Stimulated activated naive CD8-positive, alpha-beta T cell treated with anti-CD3 and anti-CD28 coated beads, Interleukin-15, amount 100 ng/mL, for 72 hours (primary cell): Measurements from ENCODE around the gene E4F1.
"Not testable (repeated sequence)": the region's sequence is repeated elsewhere in the genome, so short reads cannot be mapped to it uniquely, and the experiment has no call there.

Source experiments
- ATAC-seq: fragments of 150-1000 bp; cut with Tn5 transposase; 2 replicates; pipeline ENCODE4 v1.10.0; 2021; ENCODE audit warnings: mild to moderate bottlenecking, moderate library complexity
- DNase-seq, 2 donors: peaks; one replicate each; pipeline ENCODE4 v3.0.0; 2021 to 2022
- H3K27ac Mint-ChIP-seq, 2 donors: one replicate each; pipeline ENCODE4 v1.8.0; 2022; ENCODE audit warnings: mild to moderate bottlenecking in 2 of 2, mixed read lengths in 2 of 2, moderate library complexity in 2 of 2
- H3K27me3 Mint-ChIP-seq: one replicate; pipeline ENCODE4 v1.8.0; 2022; ENCODE audit warnings: mixed read lengths
- H3K4me1 Mint-ChIP-seq: one replicate; pipeline ENCODE4 v1.8.0; 2022; ENCODE audit warnings: mild to moderate bottlenecking, mixed read lengths
- H3K4me3 Mint-ChIP-seq, 2 donors: one replicate each; pipeline ENCODE4 v1.8.0; 2022; ENCODE audit warnings: mild to moderate bottlenecking in 2 of 2, mixed read lengths in 2 of 2, moderate library complexity in 1 of 2
- H3K9me3 Mint-ChIP-seq, 2 donors: one replicate each; pipeline ENCODE4 v1.8.0; 2022; ENCODE audit warnings: mixed read lengths in 2 of 2

The E4F1 gene

GRCh38 chr16:2238838-2239675, 15.7 kb downstream of the E4F1 start:
- no peak for DNase-seq
- ATAC-seq: no peak
- peaks cover 5% of the 10 kb centered on the region for H3K4me1 Mint-ChIP-seq
- H3K4me3 Mint-ChIP-seq: no peak overlapping the region
- H3K27me3 Mint-ChIP-seq: peaks cover 28% of the 10 kb centered on the region
- H3K9me3 Mint-ChIP-seq: no peaks in the 10 kb centered on the region
- H3K27ac Mint-ChIP-seq: no peak overlapping the region

- ATAC-seq, H3K9me3 Mint-ChIP-seq, DNase-seq, H3K27ac Mint-ChIP-seq, H3K4me1 Mint-ChIP-seq, H3K4me3 Mint-ChIP-seq: not testable (repeated sequence)
- peaks cover 25% of the 10 kb centered on the region for H3K27me3 Mint-ChIP-seq
These were observed 16.9 kb downstream of the E4F1 start for GRCh38 chr16:2240331-2240730.

GRCh38 chr16:2242598-2242997, 19.2 kb downstream of the E4F1 start:
- H3K4me3 Mint-ChIP-seq: no peak overlapping the region
- H3K27ac Mint-ChIP-seq: no peak overlapping the region
- no peaks in the 10 kb centered on the region for H3K4me1 Mint-ChIP-seq
- H3K9me3 Mint-ChIP-seq: no peaks in the 10 kb centered on the region
- ATAC-seq: no peak
- H3K27me3 Mint-ChIP-seq: peaks cover 2% of the 10 kb centered on the region
- no peak for DNase-seq

- ATAC-seq (no peak), DNase-seq (no peak)
- H3K9me3 Mint-ChIP-seq: no peaks in the 10 kb centered on the region
- H3K4me1 Mint-ChIP-seq: no peaks in the 10 kb centered on the region
- peak overlapping the region in 1 of 2 donors; percentile 19 for H3K27ac Mint-ChIP-seq
- no peaks in the 10 kb centered on the region for H3K27me3 Mint-ChIP-seq
- H3K4me3 Mint-ChIP-seq: no peak overlapping the region
These were observed 19.7 kb downstream of the E4F1 start for GRCh38 chr16:2243031-2243528.

- ATAC-seq: peak; percentile 26
- no peaks in the 10 kb centered on the region for H3K9me3 Mint-ChIP-seq
These were observed 20.4 kb downstream of the E4F1 start for GRCh38 chr16:2243781-2244180.

GRCh38 chr16:2244301-2244700, 20.9 kb downstream of the E4F1 start:
- Mint-ChIP-seq H3K4me3 (no peak overlapping the region), H3K27ac (no peak overlapping the region), H3K9me3 (no peaks in the 10 kb centered on the region)

More at GRCh38 chr16:2243781-2244180, 20.4 kb downstream of the E4F1 start:
- no peaks in the 10 kb centered on the region for H3K4me1 Mint-ChIP-seq
- no peak overlapping the region for H3K4me3 Mint-ChIP-seq
- no peaks in the 10 kb centered on the region for H3K27me3 Mint-ChIP-seq
- H3K27ac Mint-ChIP-seq: no peak overlapping the region
- DNase-seq: no peak

GRCh38 chr16:2244926-2245795, 21.8 kb downstream of the E4F1 start:
- DNase-seq (no peak), ATAC-seq (no peak)
- H3K27me3 Mint-ChIP-seq: no peaks in the 10 kb centered on the region
- no peak overlapping the region for H3K27ac Mint-ChIP-seq
- no peaks in the 10 kb centered on the region for H3K4me1 Mint-ChIP-seq
- H3K9me3 Mint-ChIP-seq: no peaks in the 10 kb centered on the region
- H3K4me3 Mint-ChIP-seq: no peak overlapping the region

More at GRCh38 chr16:2244301-2244700, 20.9 kb downstream of the E4F1 start:
- no peaks in the 10 kb centered on the region for H3K27me3 Mint-ChIP-seq
- H3K4me1 Mint-ChIP-seq: no peaks in the 10 kb centered on the region
- DNase-seq (no peak), ATAC-seq (peak; percentile 22)

- no peaks in the 10 kb centered on the region for H3K4me1 Mint-ChIP-seq
- ATAC-seq: no peak
- H3K4me3 Mint-ChIP-seq: no peak overlapping the region
- H3K9me3 Mint-ChIP-seq: no peaks in the 10 kb centered on the region
- no peak for DNase-seq
- no peak overlapping the region for H3K27ac Mint-ChIP-seq
- no peaks in the 10 kb centered on the region for H3K27me3 Mint-ChIP-seq
These were observed 23.0 kb downstream of the E4F1 start for GRCh38 chr16:2246301-2246885.

GRCh38 chr16:2250652-2251295, 27.4 kb downstream of the E4F1 start:
- Mint-ChIP-seq H3K4me1 (peaks cover 16% of the 10 kb centered on the region), H3K27ac (peak overlapping the region; percentile 96 to 97), H3K27me3 (no peaks in the 10 kb centered on the region), H3K4me3 (peak overlapping the region; percentile 96), H3K9me3 (no peaks in the 10 kb centered on the region)
- ATAC-seq (peak; percentile 20), DNase-seq (peak; percentile 44 to 54)

- H3K9me3 Mint-ChIP-seq: no peaks in the 10 kb centered on the region
- H3K27ac Mint-ChIP-seq: peak within 1 kb of the TSS; percentile 96 to 97
- H3K27me3 Mint-ChIP-seq: no peaks in the 10 kb centered on the region
- peaks cover 20% of the 10 kb centered on the region for H3K4me1 Mint-ChIP-seq
- ATAC-seq (peak; percentile 91), DNase-seq (peak; percentile 83 to 91)
- peak within 1 kb of the TSS; percentile 96 for H3K4me3 Mint-ChIP-seq
These were observed 28.1 kb downstream of the E4F1 start, which contains the start of gene ECI1 for GRCh38 chr16:2251296-2252111. Gene ECI1, minus strand, starts transcription at chr16:2251587. Its CDS starts 21 bp downstream, at chr16:2251566.

GRCh38 chr16:2252806-2253148, 29.4 kb downstream of the E4F1 start:
- ATAC-seq (no peak), DNase-seq (no peak)
- Mint-ChIP-seq H3K9me3 (no peaks in the 10 kb centered on the region), H3K27me3 (no peaks in the 10 kb centered on the region), H3K4me1 (peaks cover 25% of the 10 kb centered on the region), H3K4me3 (no peak overlapping the region), H3K27ac (peak overlapping the region in 1 of 2 donors; percentile 12)

GRCh38 chr16:2253293-2253692, 29.9 kb downstream of the E4F1 start:
- DNase-seq (no peak), ATAC-seq (no peak)
- H3K4me1 Mint-ChIP-seq: peaks cover 25% of the 10 kb centered on the region
- H3K27me3 Mint-ChIP-seq: no peaks in the 10 kb centered on the region
- H3K9me3 Mint-ChIP-seq: no peaks in the 10 kb centered on the region
- peak overlapping the region in 1 of 2 donors; percentile 12 for H3K27ac Mint-ChIP-seq
- no peak overlapping the region for H3K4me3 Mint-ChIP-seq

- DNase-seq: no peak
- peak overlapping the region in 1 of 2 donors; percentile 68 for H3K27ac Mint-ChIP-seq
- H3K27me3 Mint-ChIP-seq: no peaks in the 10 kb centered on the region
- peaks cover 23% of the 10 kb centered on the region for H3K4me1 Mint-ChIP-seq
- H3K4me3 Mint-ChIP-seq: no peak overlapping the region
- no peaks in the 10 kb centered on the region for H3K9me3 Mint-ChIP-seq
- ATAC-seq: no peak
These were observed 33.2 kb downstream of the E4F1 start for GRCh38 chr16:2256531-2257140.

GRCh38 chr16:2257726-2258125, 34.3 kb downstream of the E4F1 start:
- Mint-ChIP-seq H3K4me1 (peaks cover 17% of the 10 kb centered on the region), H3K27me3 (no peaks in the 10 kb centered on the region), H3K9me3 (no peaks in the 10 kb centered on the region), H3K27ac (no peak overlapping the region), H3K4me3 (no peak overlapping the region)
- ATAC-seq (no peak), DNase-seq (no peak)
